ENCODE data around the gene RNLS.

Gene RNLS

DNA sequence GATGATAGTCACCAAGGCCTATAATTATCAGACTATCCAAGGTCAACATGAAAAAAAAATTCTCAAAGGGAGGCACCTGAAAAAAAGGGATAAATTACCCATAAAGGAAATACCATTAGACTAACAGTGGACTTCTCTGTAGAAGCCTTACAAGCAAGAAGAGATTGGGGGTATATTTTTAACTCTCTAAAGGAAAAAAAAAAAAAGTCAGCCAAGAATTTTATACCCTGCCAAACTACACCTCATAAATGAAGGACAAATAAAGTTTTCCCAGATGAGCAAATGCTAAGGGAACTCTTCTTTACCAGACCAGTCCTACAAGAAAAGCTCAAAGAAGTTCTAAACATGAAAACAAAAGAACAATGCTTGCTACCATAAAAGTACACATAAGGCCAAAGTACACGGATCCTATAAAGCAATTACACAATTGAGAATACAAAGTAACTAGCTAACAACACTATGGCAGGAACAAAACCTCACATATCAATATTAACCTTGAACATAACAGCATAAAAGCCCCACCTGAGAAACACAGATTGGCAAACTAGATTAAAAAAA is 263.1 kb downstream of the RNLS start:
- H3K4me3 ChIP-seq (ENCODE audit: low read depth, low read length) = no peak overlapping the region
- no peak for TF ChIP-seq MYC (IDR thresholded peaks at IDR 0.05; ENCODE audit: low read depth, low read length)
- TF ChIP-seq, protein P1, sequence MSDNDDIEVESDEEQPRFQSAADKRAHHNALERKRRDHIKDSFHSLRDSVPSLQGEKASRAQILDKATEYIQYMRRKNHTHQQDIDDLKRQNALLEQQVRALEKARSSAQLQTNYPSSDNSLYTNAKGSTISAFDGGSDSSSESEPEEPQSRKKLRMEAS (IDR thresholded peaks at IDR 0.05; ENCODE audit: low read depth, low read length) = no peak
- TF ChIP-seq POLR2A (IDR thresholded peaks at IDR 0.05; ENCODE audit: extremely low read depth, insufficient read length) = no peak
- no peak for DNase-seq (ENCODE audit: low read depth)

DNA sequence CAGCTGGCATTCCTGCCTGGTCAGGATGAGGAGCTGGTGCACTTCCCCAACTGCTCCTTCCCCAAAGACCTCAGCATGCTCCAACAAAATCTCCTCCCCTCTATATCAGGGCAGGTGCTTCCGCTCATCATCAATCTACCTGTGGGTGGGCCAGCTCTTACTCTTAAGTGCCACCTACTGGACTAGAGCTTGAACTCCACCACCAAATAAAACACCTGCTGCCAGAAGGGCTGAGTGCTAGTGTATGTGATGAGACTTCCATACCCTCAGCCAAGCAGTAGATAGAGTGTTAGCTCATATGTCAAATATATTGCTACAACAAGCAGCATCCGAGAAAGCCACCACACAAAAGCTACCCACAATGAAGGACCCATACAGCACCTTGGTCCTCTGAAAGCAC is 264.3 kb downstream of the RNLS start:
- no peak overlapping the region for H3K4me3 ChIP-seq (ENCODE audit: low read depth, low read length)
- no peak for TF ChIP-seq POLR2A (IDR thresholded peaks at IDR 0.05; ENCODE audit: extremely low read depth, insufficient read length)
- no peak for TF ChIP-seq MYC (IDR thresholded peaks at IDR 0.05; ENCODE audit: low read depth, low read length)
- TF ChIP-seq, protein P1 (IDR thresholded peaks at IDR 0.05; ENCODE audit: low read depth, low read length) = no peak
- TF ChIP-seq, protein P2, sequence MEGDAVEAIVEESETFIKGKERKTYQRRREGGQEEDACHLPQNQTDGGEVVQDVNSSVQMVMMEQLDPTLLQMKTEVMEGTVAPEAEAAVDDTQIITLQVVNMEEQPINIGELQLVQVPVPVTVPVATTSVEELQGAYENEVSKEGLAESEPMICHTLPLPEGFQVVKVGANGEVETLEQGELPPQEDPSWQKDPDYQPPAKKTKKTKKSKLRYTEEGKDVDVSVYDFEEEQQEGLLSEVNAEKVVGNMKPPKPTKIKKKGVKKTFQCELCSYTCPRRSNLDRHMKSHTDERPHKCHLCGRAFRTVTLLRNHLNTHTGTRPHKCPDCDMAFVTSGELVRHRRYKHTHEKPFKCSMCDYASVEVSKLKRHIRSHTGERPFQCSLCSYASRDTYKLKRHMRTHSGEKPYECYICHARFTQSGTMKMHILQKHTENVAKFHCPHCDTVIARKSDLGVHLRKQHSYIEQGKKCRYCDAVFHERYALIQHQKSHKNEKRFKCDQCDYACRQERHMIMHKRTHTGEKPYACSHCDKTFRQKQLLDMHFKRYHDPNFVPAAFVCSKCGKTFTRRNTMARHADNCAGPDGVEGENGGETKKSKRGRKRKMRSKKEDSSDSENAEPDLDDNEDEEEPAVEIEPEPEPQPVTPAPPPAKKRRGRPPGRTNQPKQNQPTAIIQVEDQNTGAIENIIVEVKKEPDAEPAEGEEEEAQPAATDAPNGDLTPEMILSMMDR (IDR thresholded peaks at IDR 0.05; ENCODE audit: low read depth, low read length) = peak; percentile 37
- DNase-seq (ENCODE audit: low read depth) = peak; percentile 39

DNA sequence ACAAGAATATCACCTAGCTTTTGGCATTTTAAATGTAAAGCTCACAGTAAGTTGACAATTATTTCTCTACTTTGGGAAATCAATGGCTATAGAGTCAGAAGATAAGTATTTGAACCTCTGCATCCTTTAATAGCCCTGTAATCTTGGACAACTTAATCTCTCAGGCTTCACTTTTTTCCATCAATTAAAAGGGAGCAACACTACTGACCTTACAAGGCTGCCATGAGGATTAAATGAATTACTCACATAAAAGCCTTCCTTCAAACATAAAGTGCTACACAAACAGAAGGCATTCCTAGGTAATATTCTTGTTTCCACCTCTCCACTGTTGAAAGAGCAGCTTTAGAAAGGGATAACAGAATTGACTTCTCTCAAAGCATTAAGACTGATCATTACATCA is 266.0 kb downstream of the RNLS start:
- no peak for DNase-seq (ENCODE audit: low read depth)
- TF ChIP-seq, protein P2 (IDR thresholded peaks at IDR 0.05; ENCODE audit: low read depth, low read length) = no peak
- TF ChIP-seq POLR2A (IDR thresholded peaks at IDR 0.05; ENCODE audit: extremely low read depth, insufficient read length) (no peak), MYC (IDR thresholded peaks at IDR 0.05; ENCODE audit: low read depth, low read length) (no peak)
- TF ChIP-seq, protein P1 (IDR thresholded peaks at IDR 0.05; ENCODE audit: low read depth, low read length) = no peak
- no peak overlapping the region for H3K4me3 ChIP-seq (ENCODE audit: low read depth, low read length)

DNA sequence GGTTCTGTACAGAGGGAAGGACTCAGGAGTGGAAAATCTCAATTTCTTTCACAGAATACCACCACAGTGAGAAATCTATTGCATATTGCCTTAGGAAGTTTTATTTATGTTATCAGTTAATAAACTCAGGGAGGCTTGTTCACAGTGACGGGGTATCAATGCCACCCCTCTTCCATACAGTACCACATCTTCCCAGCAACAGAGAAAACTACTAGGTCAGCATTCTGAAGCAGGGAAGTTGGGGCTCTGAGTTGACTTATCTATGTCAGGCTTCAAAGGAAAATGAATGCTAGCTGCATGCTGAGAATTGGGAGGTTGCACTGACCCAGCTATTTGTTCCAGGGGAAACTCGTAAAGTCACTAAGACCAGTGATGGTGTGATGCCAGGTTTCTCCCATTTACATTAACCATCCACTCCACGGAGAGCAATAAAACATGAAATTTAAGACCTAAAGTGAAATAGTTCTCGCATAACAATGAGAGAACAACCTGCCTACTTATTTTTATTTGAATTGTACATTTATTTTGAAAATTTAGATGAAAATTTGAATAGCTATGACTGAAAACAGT is 266.7 kb downstream of the RNLS start:
- H3K4me3 ChIP-seq (ENCODE audit: low read depth, low read length) = no peak overlapping the region
- DNase-seq (ENCODE audit: low read depth) = no peak
- TF ChIP-seq, protein P2 (IDR thresholded peaks at IDR 0.05; ENCODE audit: low read depth, low read length) = no peak
- TF ChIP-seq, protein P1 (IDR thresholded peaks at IDR 0.05; ENCODE audit: low read depth, low read length) = no peak
- TF ChIP-seq POLR2A (IDR thresholded peaks at IDR 0.05; ENCODE audit: extremely low read depth, insufficient read length) (no peak), MYC (IDR thresholded peaks at IDR 0.05; ENCODE audit: low read depth, low read length) (no peak)

DNA sequence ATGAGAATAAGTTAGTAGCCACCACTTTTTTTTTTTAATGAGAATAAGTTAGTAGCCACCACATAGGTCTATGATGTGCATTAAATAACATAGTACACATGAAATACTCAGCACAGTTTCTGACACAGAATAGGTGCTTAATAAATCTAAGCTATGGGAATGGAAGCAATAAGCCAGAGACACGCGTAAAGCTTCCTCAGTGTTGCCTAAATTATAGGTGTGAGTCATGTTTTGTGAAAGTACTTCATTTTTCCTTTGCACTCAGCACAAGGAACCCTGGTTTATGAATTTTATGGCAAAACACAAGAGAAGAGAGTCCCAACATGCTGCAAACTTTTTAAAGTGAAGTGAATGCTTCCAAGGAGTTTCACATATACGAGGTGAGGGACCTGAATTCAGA is 267.4 kb downstream of the RNLS start:
- no peak overlapping the region for H3K4me3 ChIP-seq (ENCODE audit: low read depth, low read length)
- TF ChIP-seq, protein P1 (IDR thresholded peaks at IDR 0.05; ENCODE audit: low read depth, low read length) = no peak
- no peak for TF ChIP-seq MYC (IDR thresholded peaks at IDR 0.05; ENCODE audit: low read depth, low read length)
- TF ChIP-seq POLR2A (IDR thresholded peaks at IDR 0.05; ENCODE audit: extremely low read depth, insufficient read length) = no peak
- peak; percentile 45 for DNase-seq (ENCODE audit: low read depth)

DNA sequence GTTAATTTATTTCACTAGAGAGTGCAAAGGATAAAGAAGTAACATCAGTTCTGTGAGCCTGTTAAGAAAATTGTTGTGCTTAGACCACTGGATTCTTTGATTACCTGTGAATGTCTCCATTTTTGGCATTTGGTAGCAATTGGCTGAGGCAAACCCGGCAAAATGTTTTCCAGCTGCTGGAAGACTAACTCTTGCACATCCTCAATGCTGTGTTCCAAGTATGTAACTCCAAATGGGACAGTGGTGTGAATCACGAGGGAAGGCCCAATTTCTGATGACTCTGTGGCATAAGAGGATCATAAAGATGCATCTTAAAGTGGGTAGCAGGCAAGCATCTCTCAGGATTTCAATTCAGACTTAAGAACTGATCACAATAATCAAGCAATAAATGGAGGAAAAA is 268.8 kb downstream of the RNLS start:
- TF ChIP-seq POLR2A (IDR thresholded peaks at IDR 0.05; ENCODE audit: extremely low read depth, insufficient read length) (no peak), MYC (IDR thresholded peaks at IDR 0.05; ENCODE audit: low read depth, low read length) (no peak)
- TF ChIP-seq, protein P1 (IDR thresholded peaks at IDR 0.05; ENCODE audit: low read depth, low read length) = no peak
- TF ChIP-seq, protein P2 (IDR thresholded peaks at IDR 0.05; ENCODE audit: low read depth, low read length) = no peak
- no peak overlapping the region for H3K4me3 ChIP-seq (ENCODE audit: low read depth, low read length)
- no peak for DNase-seq (ENCODE audit: low read depth)
